IMR-90 (cell line): Measurements from ENCODE around the gene C2CD4C. TPM values are rescaled to one million over a fixed set of nuclear protein-coding genes. Genes with fewer than 3 reads are reported as not detected.

Experiments
- ATAC-seq: fragments of 200-7000 bp; cut with Tn5 transposase; 2 replicates; pipeline ENCODE4 v1.9.1; 2020; ENCODE audit warnings: low read depth, mild to moderate bottlenecking, moderate library complexity
- BruUV-seq: library from RNA; stranded (reverse); fragments of 400-500 nt; replicated peaks from 2 replicates; lab custom pipeline; 2021; lab: Mats Ljungman, UMichigan
- CTCF ChIA-PET: fragments of 300-600 bp; formaldehyde crosslinking; extraction: SDS; loops from one replicate; lab custom pipeline; 2021; ENCODE audit warnings: antibody characterized with exemption; lab: Yijun Ruan, JAX
- POLR2A ChIA-PET: fragments of 300-600 bp; sonication (Branson Sonifier 250); formaldehyde crosslinking; loops from one replicate; lab custom pipeline; 2022; ENCODE audit warnings: antibody characterized with exemption; ENCODE audit not compliant: unreplicated experiment; lab: Charles Lee
- DNase-seq: peaks from one replicate; pipeline ENCODE4 v3.0.0; 2013
- H2AFZ ChIP-seq: replicated peaks from 2 replicates; pipeline ENCODE3; 2013; ENCODE audit warnings: low read length, mild to moderate bottlenecking; ENCODE audit not compliant: poor library complexity
- H2AK5ac ChIP-seq: 2 replicates; pipeline ENCODE4 v1.6.1; 2013; ENCODE audit warnings: low read depth, low read length, inconsistent platforms
- H2AK9ac ChIP-seq: replicated peaks from 2 replicates; pipeline ENCODE3; 2013; ENCODE audit warnings: mild to moderate bottlenecking, low read depth, low read length, moderate library complexity; ENCODE audit not compliant: poor library complexity
- H2BK120ac ChIP-seq: 2 replicates; pipeline ENCODE4 v1.6.1; 2013; ENCODE audit warnings: low read depth, low read length, inconsistent platforms
- H2BK15ac ChIP-seq: 3 replicates; pipeline ENCODE4 v1.6.1; 2013; ENCODE audit warnings: low read depth, low read length, inconsistent platforms
- H2BK20ac ChIP-seq: 2 replicates; pipeline ENCODE4 v1.6.1; 2013; ENCODE audit warnings: low read depth, mild to moderate bottlenecking, inconsistent platforms, low read length, moderate library complexity
- H2BK5ac ChIP-seq: 2 replicates; pipeline ENCODE4 v1.6.1; 2013; ENCODE audit warnings: mild to moderate bottlenecking, low read depth, low read length, inconsistent platforms; ENCODE audit not compliant: poor library complexity, severe bottlenecking
- H3K14ac ChIP-seq: replicated peaks from 2 replicates; pipeline ENCODE4 v1.6.1; 2013; ENCODE audit warnings: low read depth, low read length, inconsistent platforms
- H3K18ac ChIP-seq: 2 replicates; pipeline ENCODE4 v1.6.1; 2013; ENCODE audit warnings: low read depth, low read length, control low read depth
- H3K23ac ChIP-seq: 2 replicates; pipeline ENCODE4 v1.6.1; 2013; ENCODE audit warnings: low read depth, low read length, inconsistent platforms
- H3K27ac ChIP-seq: 2 replicates; pipeline ENCODE4 v1.5.1; 2013; ENCODE audit warnings: mild to moderate bottlenecking, control low read depth, low read length; ENCODE audit not compliant: insufficient read depth
- H3K27me3 ChIP-seq: 2 replicates; pipeline ENCODE4 v1.6.1; 2013; ENCODE audit warnings: low read length; ENCODE audit not compliant: control insufficient read depth, insufficient read depth
- H3K36me3 ChIP-seq: 2 replicates; pipeline ENCODE4 v1.6.1; 2013; ENCODE audit warnings: low read length, mixed read lengths; ENCODE audit not compliant: control insufficient read depth, insufficient read depth
- H3K4ac ChIP-seq: 2 replicates; pipeline ENCODE4 v1.6.1; 2013; ENCODE audit warnings: low read depth, low read length, inconsistent platforms
- H3K4me1 ChIP-seq: 2 replicates; pipeline ENCODE4 v1.6.1; 2013; ENCODE audit warnings: low read length, mixed read lengths; ENCODE audit not compliant: control insufficient read depth, insufficient read depth
- H3K4me2 ChIP-seq: 2 replicates; pipeline ENCODE4 v1.6.1; 2013; ENCODE audit warnings: low read depth, mild to moderate bottlenecking, control low read depth, low read length, moderate library complexity
- H3K4me3 ChIP-seq: 2 replicates; pipeline ENCODE4 v1.5.1; 2013; ENCODE audit warnings: low read depth, mild to moderate bottlenecking, control low read depth, low read length, moderate library complexity; ENCODE audit not compliant: insufficient read depth
- H3K56ac ChIP-seq: 2 replicates; pipeline ENCODE4 v1.6.1; 2013; ENCODE audit warnings: low read length, inconsistent platforms; ENCODE audit not compliant: insufficient read depth; ENCODE audit errors: extremely low read depth
- H3K79me1 ChIP-seq, 2 experiments: 2 replicates each; pipeline ENCODE4 v1.6.1; 2013; ENCODE audit warnings: low read length in 2 of 2, inconsistent platforms in 1 of 2, low read depth in 1 of 2
- H3K9ac ChIP-seq: 2 replicates; pipeline ENCODE4 v1.6.1; 2013; ENCODE audit warnings: low read depth, low read length, control low read depth
- H3K9me1 ChIP-seq: 2 replicates; pipeline ENCODE4 v1.6.1; 2013; ENCODE audit warnings: low read length, inconsistent platforms; ENCODE audit not compliant: insufficient read depth
- H3K9me3 ChIP-seq: 2 replicates; pipeline ENCODE4 v1.6.1; 2013; ENCODE audit warnings: low read length; ENCODE audit not compliant: control insufficient read depth, insufficient read depth
- H4K20me1 ChIP-seq: 2 replicates; pipeline ENCODE4 v1.6.1; 2013; ENCODE audit warnings: low read length, inconsistent platforms; ENCODE audit not compliant: insufficient read depth
- H4K5ac ChIP-seq: 2 replicates; pipeline ENCODE4 v1.6.1; 2013; ENCODE audit warnings: mild to moderate bottlenecking, low read depth, low read length, control low read depth
- H4K8ac ChIP-seq, 2 experiments: 2 replicates each; pipeline ENCODE4 v1.6.1; 2013; ENCODE audit warnings: low read depth in 2 of 2, low read length in 2 of 2, control low read depth in 1 of 2, inconsistent platforms in 1 of 2
- H4K91ac ChIP-seq: 2 replicates; pipeline ENCODE4 v1.6.1; 2013; ENCODE audit warnings: low read depth, low read length, inconsistent platforms; ENCODE audit not compliant: insufficient read depth
- BHLHE40 ChIP-seq: fragments of 150-350 bp; IDR thresholded peaks from 2 replicates; pipeline ENCODE4 v1.6.1; 2016; ENCODE audit warnings: mild to moderate bottlenecking, low read depth, low read length
- CEBPB ChIP-seq: IDR thresholded peaks from 2 replicates; pipeline ENCODE4 v1.6.1; 2012; ENCODE audit warnings: low read depth, low read length, improper control_type of control experiment
- CHD1 ChIP-seq: IDR thresholded peaks from 2 replicates; pipeline ENCODE4 v1.6.1; 2012; ENCODE audit warnings: low read depth, low read length, improper control_type of control experiment
- FOS ChIP-seq: fragments of 150-350 bp; IDR thresholded peaks from 2 replicates; pipeline ENCODE4 v1.6.1; 2016; ENCODE audit warnings: low read depth, low read length
- MAFK ChIP-seq: IDR thresholded peaks from 2 replicates; pipeline ENCODE4 v1.6.1; 2012; ENCODE audit warnings: low read depth, low read length, improper control_type of control experiment
- MAZ ChIP-seq: IDR thresholded peaks from 2 replicates; pipeline ENCODE4 v1.6.1; 2012; ENCODE audit warnings: low read depth, mild to moderate bottlenecking, low read length, improper control_type of control experiment, moderate library complexity, borderline replicate concordance
- MXI1 ChIP-seq: IDR thresholded peaks from 2 replicates; pipeline ENCODE4 v1.6.1; 2012; ENCODE audit warnings: low read depth, mild to moderate bottlenecking, low read length, moderate library complexity, borderline replicate concordance
- NFE2L2 ChIP-seq: fragments of 150-350 bp; IDR thresholded peaks from 2 replicates; pipeline ENCODE4 v1.6.1; 2016; ENCODE audit warnings: low read depth, mild to moderate bottlenecking, low read length
- POLR2A ChIP-seq: IDR thresholded peaks from 2 replicates; pipeline ENCODE4 v1.6.1; 2012; ENCODE audit warnings: mild to moderate bottlenecking, low read depth, low read length
- RAD21 ChIP-seq: IDR thresholded peaks from 2 replicates; pipeline ENCODE4 v1.6.1; 2012; ENCODE audit warnings: low read length, improper control_type of control experiment
- RCOR1 ChIP-seq: IDR thresholded peaks from 2 replicates; pipeline ENCODE4 v1.6.1; 2012; ENCODE audit warnings: mild to moderate bottlenecking, low read length, improper control_type of control experiment; ENCODE audit not compliant: insufficient replicate concordance
- RFX5 ChIP-seq: IDR thresholded peaks from 2 replicates; pipeline ENCODE4 v1.8.0; 2012; ENCODE audit warnings: low read depth, mild to moderate bottlenecking, low read length, moderate library complexity
- SMC3 ChIP-seq: fragments of 150-350 bp; IDR thresholded peaks from 2 replicates; pipeline ENCODE4 v1.6.1; 2016; ENCODE audit warnings: low read depth, mild to moderate bottlenecking, antibody characterized with exemption, low read length, moderate library complexity
- WGBS, 2 experiments: methylation state at CpG; one replicate each; pipeline versions ENCODE4 v1.1.5 to v1.1.7; 2013; ENCODE audit warnings: missing lambda C conversion rate in 2 of 2; ENCODE audit not compliant: insufficient read length in 1 of 2; ENCODE audit errors: extremely low coverage in 2 of 2; 5-methylcytosine and 5-hydroxymethylcytosine counted together
- dilution Hi-C: fragments of 300-500 bp; cut with HindIII; formaldehyde crosslinking; loops from one replicate; pipeline ENCODE4 v1.14.3; 2018; ENCODE audit warnings: low sequenced_read_pairs; ENCODE audit not compliant: unreplicated experiment
- in situ Hi-C: fragments of 300-500 bp; cut with MboI; formaldehyde crosslinking; loops from 3 replicates; pipeline ENCODE4 v1.14.3; 2019; ENCODE audit warnings: low sequenced_read_pairs, inconsistent platforms, mixed read lengths
- intact Hi-C: fragments of 100-400 bp; cut with micrococcal nuclease; formaldehyde crosslinking; loops from 2 replicates; pipeline ENCODE4 v1.10.0; 2022
- polyA plus RNA-seq, 3 experiments: library from polyadenylated mRNA; depleted of rRNA; stranded (reverse); fragments of >200 nt; gene quantifications; 2 replicates each; pipeline ENCODE4 v1.2.3, GENCODE V29; 2012; ENCODE audit warnings: low replicate concordance in 1 of 3
- total RNA-seq: library from RNA; depleted of rRNA; stranded (reverse); fragments of >200 nt; gene quantifications from 2 replicates; pipeline ENCODE4 v1.2.3, GENCODE V29; 2012
- TF ChIP-seq, protein P1 (sequence below): fragments of 150-350 bp; IDR thresholded peaks from 2 replicates; pipeline ENCODE4 v1.6.1; 2017; ENCODE audit warnings: mild to moderate bottlenecking, antibody characterized with exemption, low read length, low read depth
- TF ChIP-seq, protein P2 (sequence below): fragments of 150-350 bp; IDR thresholded peaks from 2 replicates; pipeline ENCODE4 v1.6.1; 2016; ENCODE audit warnings: low read depth, mild to moderate bottlenecking, low read length, moderate library complexity, borderline replicate concordance
- TF ChIP-seq, protein P3 (sequence below): conservative IDR thresholded peaks from 2 replicates; pipeline ENCODE4 v1.5.1; 2012; ENCODE audit warnings: mild to moderate bottlenecking, low read depth, low read length, improper control_type of control experiment

The C2CD4C gene
- total and polyA plus RNA-seq, 2 of the 4 experiments (the other 2 are of a cell fraction) = under 0.01 to 0.07 TPM

DNA sequence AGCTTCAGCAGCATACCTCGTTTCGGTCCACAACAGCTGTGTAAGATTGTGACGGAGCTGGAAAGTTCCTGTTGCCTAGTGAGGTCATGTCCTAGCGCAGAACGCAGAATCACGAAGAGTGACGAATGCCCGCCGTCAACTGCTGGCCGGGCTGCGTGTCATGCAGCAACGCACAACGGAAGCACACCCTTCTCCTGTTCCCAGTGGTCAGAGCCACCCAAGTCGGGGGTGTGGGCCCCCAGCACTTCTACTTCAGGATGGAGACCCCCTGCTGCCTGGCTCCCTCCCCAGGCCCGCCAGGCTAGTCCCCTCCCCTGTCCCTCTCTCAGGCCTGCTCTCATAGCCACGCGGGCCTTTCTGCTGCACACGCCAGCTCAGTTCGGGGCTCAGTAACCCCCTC is 25.9 kb downstream of the C2CD4C start:
- Histone ChIP-seq H3K27me3 (peaks cover 8% of the 10 kb centered on the region), H2BK20ac (no peak overlapping the region), H3K14ac (no peak overlapping the region), H2BK5ac (no peak overlapping the region), H3K56ac (no peak overlapping the region), H2BK120ac (no peak overlapping the region), H4K20me1 (no peaks in the 10 kb centered on the region), H3K18ac (peak overlapping the region; percentile 47; the same call in 1 of the 2 replicates), H4K8ac (no peak overlapping the region), H2AK5ac (no peak overlapping the region), H3K36me3 (no peaks in the 10 kb centered on the region), H3K27ac (no peak overlapping the region), H3K9me1 (no peaks in the 10 kb centered on the region), H3K4me1 (peaks cover 2% of the 10 kb centered on the region; the same call in 1 of the 2 replicates), H3K23ac (no peak overlapping the region), H3K4ac (no peak overlapping the region), H3K79me1 (no peaks in the 10 kb centered on the region), H3K9me3 (no peaks in the 10 kb centered on the region), H3K4me2 (no peak overlapping the region), H2BK15ac (no peak overlapping the region), H2AK9ac (peak overlapping the region; percentile 73), H4K5ac (no peak overlapping the region; the same call in 1 of the 2 replicates), H2AFZ (peak overlapping the region; percentile 71), H4K91ac (no peak overlapping the region), H3K9ac (no peak overlapping the region), H3K4me3 (no peak overlapping the region)
- POLR2A ChIA-PET = no interaction called here
- dilution Hi-C loops (no loop called here), intact Hi-C loops (loop anchor here (5.0 kb wide), 1 partner anchor 124 kb away; the partner anchor contains the start of gene TPGS1), in situ Hi-C loops (no loop called here)
- DNase-seq (no peak), ATAC-seq (no peak)
- WGBS, 2 experiments = 78% methylated on average over 10 of the region's 19 CpGs; no CpG with 5 or more reads in 1 of the 2 experiments
- TF ChIP-seq CEBPB = no peak
- TF ChIP-seq, protein P1, sequence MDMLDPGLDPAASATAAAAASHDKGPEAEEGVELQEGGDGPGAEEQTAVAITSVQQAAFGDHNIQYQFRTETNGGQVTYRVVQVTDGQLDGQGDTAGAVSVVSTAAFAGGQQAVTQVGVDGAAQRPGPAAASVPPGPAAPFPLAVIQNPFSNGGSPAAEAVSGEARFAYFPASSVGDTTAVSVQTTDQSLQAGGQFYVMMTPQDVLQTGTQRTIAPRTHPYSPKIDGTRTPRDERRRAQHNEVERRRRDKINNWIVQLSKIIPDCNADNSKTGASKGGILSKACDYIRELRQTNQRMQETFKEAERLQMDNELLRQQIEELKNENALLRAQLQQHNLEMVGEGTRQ = no peak
- TF ChIP-seq NFE2L2 = no peak
- TF ChIP-seq, protein P2, sequence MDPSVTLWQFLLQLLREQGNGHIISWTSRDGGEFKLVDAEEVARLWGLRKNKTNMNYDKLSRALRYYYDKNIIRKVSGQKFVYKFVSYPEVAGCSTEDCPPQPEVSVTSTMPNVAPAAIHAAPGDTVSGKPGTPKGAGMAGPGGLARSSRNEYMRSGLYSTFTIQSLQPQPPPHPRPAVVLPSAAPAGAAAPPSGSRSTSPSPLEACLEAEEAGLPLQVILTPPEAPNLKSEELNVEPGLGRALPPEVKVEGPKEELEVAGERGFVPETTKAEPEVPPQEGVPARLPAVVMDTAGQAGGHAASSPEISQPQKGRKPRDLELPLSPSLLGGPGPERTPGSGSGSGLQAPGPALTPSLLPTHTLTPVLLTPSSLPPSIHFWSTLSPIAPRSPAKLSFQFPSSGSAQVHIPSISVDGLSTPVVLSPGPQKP = no peak
- no peak for TF ChIP-seq FOS
- no peak for TF ChIP-seq MAFK
- TF ChIP-seq BHLHE40 = no peak
- TF ChIP-seq RCOR1 = no peak
- TF ChIP-seq, protein P3, sequence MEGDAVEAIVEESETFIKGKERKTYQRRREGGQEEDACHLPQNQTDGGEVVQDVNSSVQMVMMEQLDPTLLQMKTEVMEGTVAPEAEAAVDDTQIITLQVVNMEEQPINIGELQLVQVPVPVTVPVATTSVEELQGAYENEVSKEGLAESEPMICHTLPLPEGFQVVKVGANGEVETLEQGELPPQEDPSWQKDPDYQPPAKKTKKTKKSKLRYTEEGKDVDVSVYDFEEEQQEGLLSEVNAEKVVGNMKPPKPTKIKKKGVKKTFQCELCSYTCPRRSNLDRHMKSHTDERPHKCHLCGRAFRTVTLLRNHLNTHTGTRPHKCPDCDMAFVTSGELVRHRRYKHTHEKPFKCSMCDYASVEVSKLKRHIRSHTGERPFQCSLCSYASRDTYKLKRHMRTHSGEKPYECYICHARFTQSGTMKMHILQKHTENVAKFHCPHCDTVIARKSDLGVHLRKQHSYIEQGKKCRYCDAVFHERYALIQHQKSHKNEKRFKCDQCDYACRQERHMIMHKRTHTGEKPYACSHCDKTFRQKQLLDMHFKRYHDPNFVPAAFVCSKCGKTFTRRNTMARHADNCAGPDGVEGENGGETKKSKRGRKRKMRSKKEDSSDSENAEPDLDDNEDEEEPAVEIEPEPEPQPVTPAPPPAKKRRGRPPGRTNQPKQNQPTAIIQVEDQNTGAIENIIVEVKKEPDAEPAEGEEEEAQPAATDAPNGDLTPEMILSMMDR = no peak
- TF ChIP-seq POLR2A = no peak
- TF ChIP-seq RFX5 = no peak
- TF ChIP-seq CHD1 = no peak
- no peak for TF ChIP-seq MXI1
- no peak for TF ChIP-seq MAZ
- TF ChIP-seq RAD21 = no peak
- no peak for TF ChIP-seq SMC3
- no TSS peak for BruUV-seq
- CTCF ChIA-PET = no interaction called here
